Epithelial cell of proximal tubule (primary cell): Measurements from ENCODE around the gene RABGAP1. TPM values are rescaled to one million over a fixed set of nuclear protein-coding genes. Genes with fewer than 3 reads are reported as not detected.
A peak's percentile ranks its signal among the peaks of the same experiment; 100 is the strongest.

Experiments used
- DNase-seq: peaks from one replicate; pipeline ENCODE4 v3.0.0-alpha.2; 2011; ENCODE audit warnings: low read depth
- H3K4me3 ChIP-seq: 2 replicates; pipeline ENCODE4 v1.5.1; 2011; ENCODE audit warnings: low read depth, mild to moderate bottlenecking, low read length
- CTCF ChIP-seq: conservative IDR thresholded peaks from 2 replicates; pipeline ENCODE4 v1.5.1; 2012; ENCODE audit warnings: low read depth, mild to moderate bottlenecking, low read length
- total RNA-seq: library from RNA; depleted of rRNA; stranded (reverse); fragments of >200 nt; gene quantifications from 2 replicates; pipeline ENCODE4 v1.2.3, GENCODE V29; 2015

The RABGAP1 gene
- total RNA-seq, 1 donor from 2014 or later = 13.1 TPM

- DNase-seq = peak; percentile 48
- H3K4me3 ChIP-seq = peak within 1 kb of the TSS; percentile 90
- no peak for TF ChIP-seq CTCF
These were observed 9.3 kb upstream of the RABGAP1 start, which contains the start of gene ZBTB26 for GRCh38 chr9:122931226-122932121. TSS of gene ZBTB26 (minus strand) at chr9:122931512. CDS start at chr9:122919934, 11,578 bp downstream.

- no peak for DNase-seq
- TF ChIP-seq CTCF = no peak
- H3K4me3 ChIP-seq = no peak overlapping the region
These were observed 4.4 kb upstream of the RABGAP1 start for GRCh38 chr9:122936464-122936863.

- DNase-seq = no peak
- no peak for TF ChIP-seq CTCF
- no peak overlapping the region for H3K4me3 ChIP-seq
These were observed 3.9 kb upstream of the RABGAP1 start for GRCh38 chr9:122936883-122937282.

- H3K4me3 ChIP-seq = no peak overlapping the region
- no peak for TF ChIP-seq CTCF
- no peak for DNase-seq
These were observed 1.2 kb upstream of the RABGAP1 start for GRCh38 chr9:122939601-122940000.

GRCh38 chr9:122940454-122940748 lies 419 bp upstream of the RABGAP1 start:
- TF ChIP-seq CTCF = no peak
- H3K4me3 ChIP-seq = peak overlapping the region; percentile 41
- DNase-seq = no peak

GRCh38 chr9:122941582-122942234 lies 888 bp downstream of the RABGAP1 start:
- TF ChIP-seq CTCF = no peak
- DNase-seq = no peak

More at GRCh38 chr9:122941582-122942234, 888 bp downstream of the RABGAP1 start:
- H3K4me3 ChIP-seq = peak overlapping the region; percentile 71
